Muscle of leg (tissue), 11 donors: ENCODE measurements around the gene TRIO. TPM values are rescaled to one million over a fixed set of nuclear protein-coding genes. Genes with fewer than 3 reads are reported as not detected.

ENCODE experiments used
- DNase-seq: peaks from one replicate; pipeline ENCODE4 v3.0.0; 2013
- H3K27ac ChIP-seq: one replicate; pipeline ENCODE4 v1.5.1; 2013; ENCODE audit warnings: mild to moderate bottlenecking, low read length, control low read depth
- H3K27me3 ChIP-seq: one replicate; pipeline ENCODE4 v1.6.1; 2013; ENCODE audit warnings: low read length; ENCODE audit not compliant: control insufficient read depth, insufficient read depth
- H3K36me3 ChIP-seq: one replicate; pipeline ENCODE4 v1.6.1; 2013; ENCODE audit warnings: low read length; ENCODE audit not compliant: control insufficient read depth, insufficient read depth
- H3K4me1 ChIP-seq: one replicate; pipeline ENCODE4 v1.6.1; 2013; ENCODE audit warnings: low read length; ENCODE audit not compliant: control insufficient read depth, insufficient read depth
- H3K4me3 ChIP-seq: one replicate; pipeline ENCODE4 v1.5.1; 2013; ENCODE audit warnings: low read length, control low read depth
- H3K9me3 ChIP-seq: replicated peaks from 2 replicates; pipeline ENCODE4 v1.6.1; 2013; ENCODE audit warnings: low read depth, low read length; ENCODE audit not compliant: control insufficient read depth
- WGBS: methylation state at CpG from one replicate; pipeline ENCODE4 v1.1.5; 2013; ENCODE audit warnings: missing lambda C conversion rate; ENCODE audit not compliant: insufficient coverage; 5-methylcytosine and 5-hydroxymethylcytosine counted together
- polyA plus RNA-seq, 8 donors: library from polyadenylated mRNA; unstranded; fragments of 120-200 nt; gene quantifications; one replicate each; pipeline versions ENCODE4 v1.2.1 to v1.2.3, GENCODE V29; 2013; ENCODE audit warnings: inconsistent platforms in 1 of 8, low replicate concordance in 1 of 8; ENCODE audit not compliant: insufficient read length in 8 of 8, insufficient read depth in 1 of 8
- total RNA-seq: library from RNA; stranded (reverse); fragments of 120-200 nt; gene quantifications from one replicate; pipeline ENCODE4 v1.2.4, GENCODE V29; 2013

TRIO gene
- total and polyA plus RNA-seq, 9 donors, result 124 to 219 (median 168) TPM

DNA sequence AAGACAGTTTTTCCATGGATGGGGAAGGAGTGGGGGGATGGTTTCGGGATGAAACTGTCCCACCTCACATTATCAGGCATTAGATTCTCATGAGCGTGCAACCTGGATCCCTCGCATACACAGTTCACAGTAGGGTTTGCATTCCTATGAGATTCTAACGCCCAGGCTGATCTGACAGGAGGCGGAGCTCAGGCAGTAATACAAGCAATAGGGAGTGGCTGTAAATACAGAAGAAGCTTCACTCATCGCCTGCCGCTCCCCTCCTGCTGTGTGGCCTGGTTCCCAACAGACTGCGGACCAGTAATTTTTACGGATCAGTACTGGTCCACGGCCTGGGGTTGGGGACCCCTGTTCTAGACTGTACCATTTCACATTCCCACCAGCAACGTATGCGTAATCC is 370.1 kb downstream of the TRIO start:
- Histone ChIP-seq H3K4me1 (no peaks in the 10 kb centered on the region), H3K27ac (no peak overlapping the region), H3K4me3 (no peak overlapping the region), H3K27me3 (no peaks in the 10 kb centered on the region), H3K36me3 (peaks cover 9% of the 10 kb centered on the region), H3K9me3 (peaks cover 5% of the 10 kb centered on the region)
- 79% methylated on average over 5 of the region's 12 CpGs for WGBS
- DNase-seq, result no peak

DNA sequence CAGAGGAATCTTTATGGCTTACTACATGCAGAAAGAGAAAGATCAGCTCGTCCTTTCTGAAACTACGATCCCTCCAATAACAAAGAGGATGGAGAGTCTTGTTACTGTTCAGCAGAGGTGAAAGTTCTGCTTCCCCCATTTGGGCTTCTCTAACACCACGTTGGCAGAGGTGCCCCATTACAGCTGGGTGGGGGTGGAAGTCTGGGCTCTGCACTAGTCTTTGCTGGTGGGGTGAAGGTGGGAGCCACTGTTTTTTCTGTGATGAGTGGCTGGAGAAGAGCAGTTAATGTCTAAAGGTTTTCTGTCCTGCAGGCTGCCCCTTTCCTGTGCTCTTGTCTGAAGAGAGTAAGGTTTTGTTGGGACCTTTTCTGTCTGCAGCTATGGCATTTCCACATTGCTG is 373.8 kb downstream of the TRIO start:
- H3K4me3 ChIP-seq, result no peak overlapping the region
- H3K27ac ChIP-seq, result no peak overlapping the region
- H3K36me3 ChIP-seq, result no peaks in the 10 kb centered on the region
- DNase-seq, result no peak
- peaks cover 5% of the 10 kb centered on the region for H3K9me3 ChIP-seq
- H3K27me3 ChIP-seq, result no peaks in the 10 kb centered on the region
- WGBS, result no CpG with 5 or more reads among the region's 3 CpGs
- H3K4me1 ChIP-seq, result no peaks in the 10 kb centered on the region

DNA sequence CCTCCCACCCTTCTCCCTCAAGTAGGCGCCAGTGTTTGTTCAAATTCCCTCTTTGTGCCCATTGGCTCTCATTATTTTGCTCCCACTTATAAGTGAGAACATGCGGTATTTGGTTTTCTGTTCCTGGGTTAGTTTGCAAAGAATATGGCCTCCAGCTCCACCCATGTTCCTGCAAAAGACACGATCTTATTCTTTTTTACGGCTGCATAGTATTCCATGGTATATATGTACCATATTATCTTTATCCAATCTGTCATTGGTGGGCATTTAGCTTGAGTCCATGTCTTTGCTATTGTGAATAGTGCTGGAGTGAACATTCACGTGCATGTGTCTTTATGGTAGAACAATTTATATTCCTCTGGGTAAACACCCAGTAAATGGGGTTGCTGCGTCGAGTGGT is 375.5 kb downstream of the TRIO start:
- Histone ChIP-seq H3K4me1 (no peaks in the 10 kb centered on the region), H3K9me3 (peaks cover 5% of the 10 kb centered on the region), H3K4me3 (no peak overlapping the region), H3K36me3 (no peaks in the 10 kb centered on the region), H3K27me3 (no peaks in the 10 kb centered on the region), H3K27ac (no peak overlapping the region)
- no peak for DNase-seq
- WGBS, result no CpG with 5 or more reads among the region's 7 CpGs

DNA sequence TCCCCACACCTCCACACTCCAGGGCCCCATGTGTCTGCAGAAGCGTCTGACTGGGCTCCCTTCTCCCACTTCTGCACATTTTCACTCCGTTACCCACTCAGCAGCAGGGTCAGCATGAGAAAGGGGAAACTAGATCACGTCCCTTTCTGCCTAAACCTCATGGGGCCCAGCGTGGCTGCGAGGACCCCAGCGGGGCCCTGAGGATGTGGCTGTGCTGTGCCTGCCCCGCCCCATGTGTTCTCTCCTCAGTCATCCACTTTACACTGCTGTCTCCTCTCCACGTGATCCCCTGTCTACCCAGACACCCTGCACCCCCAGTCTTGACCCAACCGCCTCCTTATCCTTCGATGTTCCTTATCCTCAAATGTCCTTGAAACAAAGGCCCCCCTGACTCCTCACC is 378.6 kb downstream of the TRIO start:
- Histone ChIP-seq H3K4me3 (no peak overlapping the region), H3K36me3 (no peaks in the 10 kb centered on the region), H3K27me3 (no peaks in the 10 kb centered on the region), H3K27ac (no peak overlapping the region), H3K9me3 (no peaks in the 10 kb centered on the region), H3K4me1 (no peaks in the 10 kb centered on the region)
- 88% methylated on average over 10 of the region's 10 CpGs for WGBS
- no peak for DNase-seq

DNA sequence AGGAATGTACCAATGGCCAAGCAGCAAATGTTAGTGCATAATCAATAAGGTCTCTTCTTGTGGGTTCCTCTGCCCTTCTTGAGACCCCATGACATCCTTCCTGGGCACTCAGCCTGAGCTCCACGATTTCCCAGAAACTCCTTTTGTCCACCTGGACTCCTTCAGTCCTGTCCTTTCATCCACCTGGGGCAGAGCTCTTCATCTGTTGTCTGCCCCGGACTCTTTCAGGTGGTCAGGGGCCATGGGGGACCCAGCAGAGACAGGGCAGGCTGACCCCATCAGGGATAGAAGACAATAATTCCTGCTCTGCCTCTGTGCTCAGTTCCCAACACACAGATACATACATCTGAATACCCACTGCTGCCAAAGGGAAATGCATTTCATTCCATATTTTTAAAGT is 379.6 kb downstream of the TRIO start:
- WGBS, result 58% methylated on average over 2 of the region's 2 CpGs
- DNase-seq, result no peak
- no peak overlapping the region for H3K4me3 ChIP-seq

DNA sequence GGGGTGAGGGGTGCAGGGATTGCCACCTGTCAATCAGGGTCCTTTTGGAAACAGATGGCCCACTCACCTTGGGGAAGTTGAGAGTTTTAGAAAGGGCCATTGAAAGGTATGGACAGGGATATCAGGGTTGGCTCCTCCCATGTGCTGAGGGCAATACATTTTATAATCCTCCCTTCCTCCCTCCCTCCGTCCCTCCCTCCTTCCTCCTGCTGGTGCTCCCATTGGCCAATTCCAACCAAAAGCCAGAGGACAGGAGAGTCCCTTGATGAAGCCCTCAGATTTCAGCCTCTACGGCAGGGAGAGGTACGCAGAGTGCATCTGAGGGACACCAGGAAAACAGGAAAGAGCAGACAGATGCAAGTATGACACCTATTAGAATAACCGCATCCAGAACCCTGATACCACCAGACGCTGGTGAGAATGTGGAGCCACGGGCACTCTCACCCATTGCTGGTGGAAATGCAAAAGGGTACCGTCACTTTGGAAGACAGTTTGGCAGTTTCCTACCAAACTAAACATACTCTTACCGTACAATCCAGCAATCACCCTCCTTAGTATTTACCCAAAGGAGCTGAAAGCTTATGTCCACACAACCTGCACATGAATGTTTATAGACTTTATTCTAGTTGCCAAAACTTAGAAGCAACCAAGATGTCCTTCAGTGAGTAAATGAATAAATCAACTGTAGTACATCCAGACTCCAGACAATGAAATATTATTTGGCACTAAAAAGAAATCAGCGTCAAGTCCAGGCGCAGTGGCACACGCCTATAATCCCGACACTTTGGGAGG is 380.3 kb downstream of the TRIO start:
- Histone ChIP-seq H3K27ac (no peak overlapping the region), H3K36me3 (no peaks in the 10 kb centered on the region), H3K27me3 (no peaks in the 10 kb centered on the region), H3K4me1 (no peaks in the 10 kb centered on the region), H3K9me3 (no peaks in the 10 kb centered on the region), H3K4me3 (no peak overlapping the region)
- no peak for DNase-seq
- WGBS, result 80% methylated on average over 5 of the region's 12 CpGs

More for the DNA sequence above, 379.6 kb downstream of the TRIO start:
- Histone ChIP-seq H3K9me3 (no peaks in the 10 kb centered on the region), H3K27me3 (no peaks in the 10 kb centered on the region), H3K27ac (no peak overlapping the region), H3K36me3 (no peaks in the 10 kb centered on the region), H3K4me1 (no peaks in the 10 kb centered on the region)

DNA sequence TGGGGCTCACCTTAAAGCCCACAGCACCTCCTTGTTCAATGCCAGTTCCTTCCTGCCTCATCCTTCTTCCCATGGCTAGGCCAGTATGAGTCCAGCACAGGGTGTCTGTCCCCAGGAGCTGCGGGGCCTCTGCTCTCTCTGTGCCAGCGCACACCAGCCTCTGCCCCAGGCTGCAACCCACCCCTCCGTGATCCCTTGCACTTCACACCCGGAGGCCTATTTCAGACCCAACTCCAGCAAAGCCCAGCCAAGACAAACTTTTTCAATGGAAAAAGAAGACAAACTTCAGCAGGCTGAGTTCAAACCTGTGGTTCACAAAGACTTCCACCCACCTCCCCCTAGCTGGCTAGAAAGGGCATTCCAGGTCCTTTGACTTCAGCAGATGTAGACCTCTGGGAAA is 382.3 kb downstream of the TRIO start:
- Histone ChIP-seq H3K4me3 (no peak overlapping the region), H3K27me3 (no peaks in the 10 kb centered on the region), H3K9me3 (no peaks in the 10 kb centered on the region), H3K4me1 (no peaks in the 10 kb centered on the region), H3K27ac (no peak overlapping the region), H3K36me3 (no peaks in the 10 kb centered on the region)
- DNase-seq, result no peak
- 90% methylated on average over 3 of the region's 4 CpGs for WGBS

DNA sequence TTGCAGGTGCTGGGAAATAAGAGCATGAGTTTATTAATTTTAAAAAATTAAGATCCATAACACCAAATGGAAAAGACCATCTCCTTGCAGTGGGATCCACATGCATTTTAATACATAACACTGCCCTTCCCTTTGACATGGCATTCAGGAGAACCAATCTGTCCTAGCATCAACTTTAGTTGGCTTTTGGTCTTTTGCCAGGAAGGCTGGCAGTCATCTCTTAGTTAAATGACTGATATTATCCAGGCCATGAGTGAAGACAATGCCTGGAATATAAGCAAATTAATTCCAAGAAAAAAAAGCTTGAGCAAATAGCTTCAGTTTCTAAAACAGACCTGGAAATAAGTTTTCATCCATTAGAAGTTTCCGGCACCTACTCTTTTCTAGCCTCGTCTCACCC is 383.4 kb downstream of the TRIO start:
- Histone ChIP-seq H3K27me3 (no peaks in the 10 kb centered on the region), H3K4me3 (no peak overlapping the region), H3K4me1 (no peaks in the 10 kb centered on the region), H3K27ac (no peak overlapping the region), H3K9me3 (no peaks in the 10 kb centered on the region), H3K36me3 (no peaks in the 10 kb centered on the region)
- DNase-seq, result no peak
- 100% methylated on average over 1 of the region's 2 CpGs for WGBS

DNA sequence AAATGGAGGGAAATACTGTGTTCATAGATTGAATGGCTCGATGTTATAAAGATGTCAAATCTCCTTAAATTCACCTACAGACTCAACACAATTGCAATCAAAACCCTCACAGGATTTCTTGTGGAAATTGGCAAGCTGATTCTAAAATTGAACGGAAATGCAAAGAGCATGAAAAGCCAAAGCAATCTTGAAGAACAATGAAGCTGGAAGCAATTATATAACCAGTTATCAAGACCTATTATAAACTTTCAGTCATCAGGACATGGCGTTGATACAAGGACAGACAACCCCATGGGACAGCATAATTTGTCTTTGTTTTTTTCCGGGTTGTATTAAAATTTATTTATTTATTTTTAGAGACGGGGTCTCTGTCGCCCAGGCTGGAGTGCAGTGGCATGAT is 385.0 kb downstream of the TRIO start:
- H3K4me3 ChIP-seq, result no peak overlapping the region
- no peak overlapping the region for H3K27ac ChIP-seq
- no peaks in the 10 kb centered on the region for H3K36me3 ChIP-seq
- no CpG with 5 or more reads among the region's 6 CpGs for WGBS
- H3K9me3 ChIP-seq, result no peaks in the 10 kb centered on the region
- peak; percentile 30 for DNase-seq
- H3K27me3 ChIP-seq, result no peaks in the 10 kb centered on the region
- H3K4me1 ChIP-seq, result no peaks in the 10 kb centered on the region

DNA sequence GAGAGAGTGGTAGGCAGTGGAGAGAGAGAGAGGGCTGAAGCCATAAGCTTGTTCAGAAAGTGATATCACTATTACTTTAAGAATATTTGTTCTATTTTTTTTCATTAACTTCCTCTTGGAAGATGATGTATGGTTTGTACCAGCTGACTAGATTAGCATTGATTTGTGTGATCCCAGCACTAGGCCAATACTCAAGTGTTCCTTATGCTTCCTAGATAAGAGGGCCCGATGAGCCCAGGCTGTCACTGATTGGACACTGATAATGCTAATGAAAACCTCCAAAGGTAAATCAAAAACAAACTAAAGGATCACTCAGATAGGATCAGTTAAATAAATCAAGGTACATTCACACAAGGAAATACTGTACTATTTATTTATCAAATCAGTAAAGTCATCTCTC is 385.8 kb downstream of the TRIO start:
- no peaks in the 10 kb centered on the region for H3K36me3 ChIP-seq
- H3K4me1 ChIP-seq, result no peaks in the 10 kb centered on the region
- no peak overlapping the region for H3K4me3 ChIP-seq
- no peaks in the 10 kb centered on the region for H3K9me3 ChIP-seq
- H3K27me3 ChIP-seq, result no peaks in the 10 kb centered on the region
- WGBS, result no CpG with 5 or more reads among the region's 1 CpG
- no peak for DNase-seq
- H3K27ac ChIP-seq, result no peak overlapping the region

DNA sequence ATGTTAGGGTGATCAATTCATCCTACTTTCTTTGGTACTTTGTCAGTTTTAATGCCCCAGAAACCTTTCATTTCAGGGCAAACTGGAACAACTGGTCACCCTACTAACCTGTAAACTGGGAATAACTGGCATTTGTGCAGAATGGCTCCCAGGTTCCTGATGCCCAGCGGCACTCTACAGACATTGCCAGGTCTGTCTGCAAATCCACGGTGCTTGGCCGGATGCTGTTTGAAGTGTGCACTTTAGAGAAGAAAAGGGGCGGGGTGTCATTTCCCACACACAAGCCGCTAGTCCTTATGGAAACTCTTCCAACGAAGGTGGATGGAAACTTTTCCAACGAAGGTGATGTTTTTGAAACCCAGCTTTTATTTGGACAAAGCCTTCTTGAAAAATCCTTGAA is 388.5 kb downstream of the TRIO start:
- no peak for DNase-seq
- no peak overlapping the region for H3K4me3 ChIP-seq
- H3K36me3 ChIP-seq, result no peaks in the 10 kb centered on the region
- whole genome bisulfite sequencing, result 88% methylated on average over 3 of the region's 7 CpGs
- peaks cover 7% of the 10 kb centered on the region for H3K4me1 ChIP-seq
- no peak overlapping the region for H3K27ac ChIP-seq
- no peaks in the 10 kb centered on the region for H3K9me3 ChIP-seq
- no peaks in the 10 kb centered on the region for H3K27me3 ChIP-seq
